Left ventricle myocardium inferior (tissue), 1 donor: ENCODE data around the gene TNFRSF4. TPM values are rescaled to one million over a fixed set of nuclear protein-coding genes. Genes with fewer than 3 reads are reported as not detected.
"Not testable (repeated sequence)": the region's sequence is repeated elsewhere in the genome, so short reads cannot be mapped to it uniquely, and the experiment has no call there.

Experiments used
- DNase-seq: peaks from one replicate; pipeline ENCODE4 v3.0.0-alpha.2; 2020
- H3K27ac ChIP-seq: fragments of 200-600 bp; replicated peaks from 2 replicates; pipeline ENCODE4 v1.8.0; 2021
- H3K27me3 ChIP-seq: fragments of 200-600 bp; 2 replicates; pipeline ENCODE4 v1.8.0; 2021; ENCODE audit warnings: low read depth
- H3K36me3 ChIP-seq: fragments of 200-600 bp; 2 replicates; pipeline ENCODE4 v1.8.0; 2021
- H3K4me1 ChIP-seq: fragments of 200-600 bp; 2 replicates; pipeline ENCODE4 v1.8.0; 2021
- H3K4me3 ChIP-seq: fragments of 200-600 bp; 2 replicates; pipeline ENCODE4 v1.8.0; 2021; ENCODE audit warnings: mild to moderate bottlenecking, moderate library complexity
- H3K9me3 ChIP-seq: fragments of 200-600 bp; replicated peaks from 2 replicates; pipeline ENCODE4 v1.8.0; 2021
- CTCF ChIP-seq: fragments of 200-600 bp; IDR thresholded peaks from 2 replicates; pipeline ENCODE4 v1.8.0; 2021; ENCODE audit warnings: antibody characterized with exemption, mild to moderate bottlenecking, borderline replicate concordance
- intact Hi-C: fragments of 100-400 bp; cut with micrococcal nuclease; formaldehyde crosslinking; loops from one replicate; pipeline ENCODE4 v1.11.0; 2022
- total RNA-seq: library from RNA; stranded (reverse); fragmentation: NEBNext Ultra II Directional; extraction: Animal tissue kit (Norgen Biotek cat#: 25700); gene quantifications from one replicate; pipeline ENCODE4 v1.2.1, GENCODE V29; 2021
- donor health status: DM: no; HTN: yes; CAD: no; lungs with severe emphysema.

The TNFRSF4 gene
- total RNA-seq, 1 donor from 2014 or later, result 2.2 TPM

DNA sequence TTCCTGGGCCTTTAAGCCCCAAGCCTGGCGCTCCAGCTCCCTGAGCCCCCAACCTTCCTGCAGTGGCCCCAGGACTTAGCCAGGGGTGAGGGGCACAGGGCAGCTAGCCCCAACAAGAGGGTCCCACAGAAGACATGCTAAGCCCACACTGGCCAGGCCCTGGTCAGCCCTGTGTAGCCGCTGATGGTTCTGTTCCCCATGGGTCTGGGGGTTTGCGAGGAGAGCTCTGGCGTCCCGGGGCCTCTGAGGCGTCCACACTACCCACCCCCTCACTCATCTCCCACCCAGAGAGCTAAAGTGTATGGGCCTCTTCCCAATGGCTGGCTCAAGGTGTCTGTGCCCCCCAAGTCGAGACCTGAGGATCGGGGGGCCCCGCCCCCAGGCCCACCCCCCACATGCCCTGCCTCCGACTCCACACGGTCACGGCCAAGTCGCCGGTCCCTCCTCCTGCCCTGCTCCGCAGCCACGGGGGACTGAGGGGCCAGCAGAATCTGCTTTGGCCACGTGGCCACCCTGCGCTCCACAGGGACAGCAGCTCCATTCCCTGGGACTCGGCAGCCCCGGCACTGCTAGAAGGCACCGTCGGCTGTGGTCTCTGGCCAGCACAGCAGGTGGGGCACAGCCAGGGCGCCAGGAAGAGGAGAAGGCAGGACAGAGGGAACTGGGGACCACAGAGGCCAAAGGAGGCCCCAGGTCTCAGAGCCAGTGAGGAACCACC is 15.4 kb downstream of the TNFRSF4 start:
- Histone ChIP-seq H3K27me3 (peaks cover 26% of the 10 kb centered on the region), H3K36me3 (no peaks in the 10 kb centered on the region), H3K9me3 (peaks cover 16% of the 10 kb centered on the region), H3K4me1 (peaks cover 16% of the 10 kb centered on the region), H3K4me3 (no peak overlapping the region), H3K27ac (no peak overlapping the region)
- DNase-seq, result peak; percentile 12
- TF ChIP-seq CTCF, result no peak
- intact Hi-C loops, result no loop called here

GRCh38 chr1:1197551-1198422 is 16.2 kb downstream of the TNFRSF4 start:
- intact Hi-C loops, result no loop called here
- TF ChIP-seq CTCF, result no peak
- Histone ChIP-seq H3K9me3 (peaks cover 16% of the 10 kb centered on the region), H3K27me3 (peaks cover 18% of the 10 kb centered on the region), H3K36me3 (no peaks in the 10 kb centered on the region), H3K27ac (no peak overlapping the region), H3K4me1 (peaks cover 16% of the 10 kb centered on the region), H3K4me3 (no peak overlapping the region)
- DNase-seq, result no peak

- Histone ChIP-seq H3K27ac (no peak overlapping the region), H3K4me3 (no peak overlapping the region), H3K9me3 (peaks cover 16% of the 10 kb centered on the region), H3K27me3 (peaks cover 16% of the 10 kb centered on the region), H3K4me1 (peaks cover 16% of the 10 kb centered on the region), H3K36me3 (no peaks in the 10 kb centered on the region)
- no peak for DNase-seq
- TF ChIP-seq CTCF, result no peak
- intact Hi-C loops, result no loop called here
Observed at GRCh38 chr1:1197188-1197500, 16.8 kb downstream of the TNFRSF4 start.

- intact Hi-C loops, result no loop called here
- Histone ChIP-seq H3K9me3 (peaks cover 16% of the 10 kb centered on the region), H3K27me3 (peaks cover 16% of the 10 kb centered on the region), H3K27ac (no peak overlapping the region), H3K36me3 (no peaks in the 10 kb centered on the region), H3K4me3 (no peak overlapping the region), H3K4me1 (peaks cover 16% of the 10 kb centered on the region)
- TF ChIP-seq CTCF, result no peak
- peak; percentile 1 for DNase-seq
Observed at GRCh38 chr1:1196431-1197187, 17.3 kb downstream of the TNFRSF4 start.

DNA sequence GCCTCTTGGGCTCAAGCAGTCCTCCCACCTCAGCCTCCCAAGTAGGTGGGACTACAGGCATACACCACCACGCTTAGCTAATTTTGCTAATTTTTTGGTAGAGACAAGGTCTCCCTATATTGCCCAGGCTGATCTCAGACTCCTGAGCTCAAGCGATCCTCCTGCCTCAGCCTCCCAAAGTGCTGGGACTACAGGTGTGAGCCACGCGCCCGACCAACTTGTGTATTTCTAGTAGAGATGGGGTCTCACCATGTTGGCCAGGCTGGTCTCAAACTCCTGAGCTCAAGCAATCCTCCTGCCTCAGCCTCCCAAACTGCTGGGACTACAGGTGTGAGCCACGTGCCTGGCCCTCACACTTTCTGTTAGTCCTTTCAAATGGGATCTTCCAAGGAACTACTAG is 18.2 kb downstream of the TNFRSF4 start:
- H3K9me3 ChIP-seq, result peaks cover 16% of the 10 kb centered on the region
- H3K27me3 ChIP-seq, H3K4me1 ChIP-seq, intact Hi-C loops, H3K27ac ChIP-seq, H3K36me3 ChIP-seq, H3K4me3 ChIP-seq: not testable (repeated sequence)
- peak; percentile 4 for DNase-seq
